Common myeloid progenitor, CD34-positive (primary cell): ENCODE measurements around the gene CDK19.
"Not testable (repeated sequence)": the region's sequence is repeated elsewhere in the genome, so short reads cannot be mapped to it uniquely, and the experiment has no call there.

ENCODE experiments used
- CTCF ChIA-PET: fragments of 350-600 bp; sonication (Branson Sonifier 250); formaldehyde crosslinking; loops from one replicate; lab custom pipeline; 2021; ENCODE audit warnings: antibody characterized with exemption; lab: Charles Lee
- POLR2A ChIA-PET: fragments of 350-600 bp; sonication (Branson Sonifier 250); formaldehyde crosslinking; loops from one replicate; lab custom pipeline; 2021; ENCODE audit warnings: antibody characterized with exemption; lab: Charles Lee
- DNase-seq, 3 donors: peaks; one replicate each; pipeline versions ENCODE4 v3.0.0 to v3.0.0-alpha.2; 2013
- H3K27ac ChIP-seq, 2 experiments: 1 replicate in 1 of 2; 2 replicates in 1 of 2; pipeline ENCODE4 v1.7.0; 2013; ENCODE audit warnings: inconsistent platforms in 2 of 2, low read length in 2 of 2, mild to moderate bottlenecking in 2 of 2, low read depth in 1 of 2, moderate library complexity in 1 of 2; ENCODE audit not compliant: severe bottlenecking in 2 of 2, insufficient read depth in 1 of 2, poor library complexity in 1 of 2
- H3K27me3 ChIP-seq, 5 experiments: replicated peaks in 2 of 5; 1 replicate in 3 of 5; 2 replicates in 2 of 5; pipeline versions ENCODE4 v1.6.1 to v1.7.0; 2013; ENCODE audit warnings: low read length in 4 of 5, mild to moderate bottlenecking in 2 of 5, moderate library complexity in 2 of 5, inconsistent platforms in 1 of 5; ENCODE audit not compliant: insufficient read depth in 5 of 5, control insufficient read depth in 4 of 5
- H3K36me3 ChIP-seq, 4 experiments: 1 replicate in 2 of 4; 2 replicates in 2 of 4; pipeline versions ENCODE4 v1.6.1 to v1.7.0; 2013; ENCODE audit warnings: low read length in 3 of 4, control low read depth in 1 of 4, mild to moderate bottlenecking in 1 of 4; ENCODE audit not compliant: control insufficient read depth in 4 of 4, insufficient read depth in 4 of 4
- H3K4me1 ChIP-seq, 4 experiments: 1 replicate in 3 of 4; 2 replicates in 1 of 4; pipeline versions ENCODE4 v1.6.1 to v1.7.1; 2013; ENCODE audit warnings: low read length in 3 of 4, mild to moderate bottlenecking in 3 of 4, control low read depth in 1 of 4, inconsistent platforms in 1 of 4, moderate library complexity in 1 of 4; ENCODE audit not compliant: control insufficient read depth in 4 of 4, insufficient read depth in 4 of 4; ENCODE audit errors: control extremely low read depth in 1 of 4
- H3K4me3 ChIP-seq, 7 experiments: 1 replicate in 4 of 7; 2 replicates in 3 of 7; pipeline versions ENCODE4 v1.5.1 to v1.7.0; 2013; ENCODE audit warnings: mild to moderate bottlenecking in 7 of 7, low read length in 6 of 7, moderate library complexity in 6 of 7, inconsistent platforms in 2 of 7, low read depth in 2 of 7, control low read depth in 1 of 7; ENCODE audit not compliant: insufficient read depth in 4 of 7, control insufficient read depth in 1 of 7; ENCODE audit errors: extremely low read depth in 1 of 7
- H3K9me3 ChIP-seq, 5 experiments: 1 replicate in 4 of 5; 2 replicates in 1 of 5; pipeline versions ENCODE4 v1.6.1 to v1.7.1; 2013; ENCODE audit warnings: low read length in 4 of 5, mild to moderate bottlenecking in 2 of 5, inconsistent platforms in 1 of 5, low read depth in 1 of 5, moderate library complexity in 1 of 5; ENCODE audit not compliant: control insufficient read depth in 4 of 5, insufficient read depth in 2 of 5; ENCODE audit errors: control extremely low read depth in 1 of 5
- WGBS: methylation state at CpG from one replicate; pipeline ENCODE4 v1.1.5; 2013; ENCODE audit not compliant: insufficient coverage; 5-methylcytosine and 5-hydroxymethylcytosine counted together

The CDK19 gene

GRCh38 chr6:110768057-110768456 lies 47.2 kb downstream of the CDK19 start:
- Histone ChIP-seq H3K36me3 (peaks cover 11 to 49% (median 12%) of the 10 kb centered on the region in 4 experiments), H3K4me3 (no peak overlapping the region), H3K9me3 (peaks cover 0 to 12% (median 5%) of the 10 kb centered on the region in 5 experiments), H3K4me1 (no peaks in the 10 kb centered on the region), H3K27ac (no peak overlapping the region), H3K27me3 (no peaks in the 10 kb centered on the region)
- POLR2A ChIA-PET = no interaction called here
- CTCF ChIA-PET = interaction anchor here (1.1 kb wide), 1 partner anchor 10 kb away, joined by 3 read pairs; no protein-coding TSS in a partner anchor
- DNase-seq = no peak
- WGBS = 100% methylated on average over 1 of the region's 1 CpG

GRCh38 chr6:110761371-110761770 lies 53.9 kb downstream of the CDK19 start:
- DNase-seq = no peak
- no peaks in the 10 kb centered on the region for H3K27me3 ChIP-seq
- 93% methylated on average over 1 of the region's 3 CpGs for WGBS
- ChIA-PET CTCF (no interaction called here), POLR2A (no interaction called here)
- H3K9me3 ChIP-seq = peaks cover 0 to 2% (median 0%) of the 10 kb centered on the region in 5 experiments
- H3K36me3 ChIP-seq = peaks cover 0 to 11% (median 4%) of the 10 kb centered on the region in 4 experiments
- H3K27ac ChIP-seq = no peak overlapping the region
- peaks cover 0 to 10% (median 1%) of the 10 kb centered on the region in 4 experiments for H3K4me1 ChIP-seq
- no peak overlapping the region for H3K4me3 ChIP-seq

DNA sequence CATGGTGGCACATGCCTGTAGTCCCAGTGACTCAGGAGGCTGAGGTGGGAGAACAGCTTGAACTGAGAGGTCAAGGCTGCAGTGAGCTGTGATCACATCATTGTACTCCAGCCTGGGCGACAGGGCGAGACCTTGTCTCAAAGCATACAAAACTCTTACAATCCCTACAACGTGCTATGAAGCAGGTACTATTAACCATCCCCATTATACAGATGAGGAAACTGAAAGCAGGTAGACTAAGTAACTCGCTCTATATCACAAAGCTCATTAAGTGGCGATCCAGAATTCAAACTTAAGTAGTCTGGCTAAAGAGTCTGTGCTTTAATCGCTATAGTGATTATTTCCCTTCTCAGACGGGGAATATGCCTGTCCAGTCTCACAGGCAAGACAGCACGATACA lies 54.7 kb downstream of the CDK19 start:
- no peak for DNase-seq
- 95% methylated on average over 8 of the region's 8 CpGs for WGBS
- H3K36me3 ChIP-seq = peaks cover 0 to 9% (median 4%) of the 10 kb centered on the region in 4 experiments
- peaks cover 0 to 2% (median 0%) of the 10 kb centered on the region in 5 experiments for H3K9me3 ChIP-seq
- no peak overlapping the region for H3K4me3 ChIP-seq
- H3K27me3 ChIP-seq = no peaks in the 10 kb centered on the region
- POLR2A ChIA-PET = no interaction called here
- CTCF ChIA-PET = no interaction called here
- H3K27ac ChIP-seq = no peak overlapping the region
- peaks cover 0 to 10% (median 1%) of the 10 kb centered on the region in 4 experiments for H3K4me1 ChIP-seq

DNA sequence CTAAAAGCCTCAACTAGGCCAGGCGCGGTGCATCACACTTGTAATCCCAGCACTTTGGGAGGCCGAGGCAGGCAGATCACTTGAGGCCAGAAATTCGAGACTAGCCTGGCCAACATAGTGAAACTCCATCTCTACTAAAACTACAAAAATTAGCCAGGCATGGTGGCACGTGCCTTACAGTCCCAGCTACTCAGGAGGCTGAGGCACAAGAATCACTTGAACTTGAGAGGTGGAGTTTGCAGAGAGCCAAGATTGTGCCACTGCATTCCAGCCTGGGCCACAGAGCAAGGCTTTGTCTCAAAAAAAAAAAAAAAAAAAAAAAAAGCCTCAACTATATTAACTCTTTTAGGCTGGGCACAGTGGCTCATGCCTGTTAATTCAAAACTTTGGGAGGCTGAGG lies 55.2 kb downstream of the CDK19 start:
- H3K4me1 ChIP-seq, H3K27me3 ChIP-seq, DNase-seq, H3K27ac ChIP-seq, H3K4me3 ChIP-seq, H3K9me3 ChIP-seq, H3K36me3 ChIP-seq, CTCF ChIA-PET: not testable (repeated sequence)
- 100% methylated on average over 2 of the region's 5 CpGs for WGBS
- POLR2A ChIA-PET = interaction anchor here (0.6 kb wide), 1 partner anchor 78 kb away, joined by 3 read pairs; no protein-coding TSS in a partner anchor

DNA sequence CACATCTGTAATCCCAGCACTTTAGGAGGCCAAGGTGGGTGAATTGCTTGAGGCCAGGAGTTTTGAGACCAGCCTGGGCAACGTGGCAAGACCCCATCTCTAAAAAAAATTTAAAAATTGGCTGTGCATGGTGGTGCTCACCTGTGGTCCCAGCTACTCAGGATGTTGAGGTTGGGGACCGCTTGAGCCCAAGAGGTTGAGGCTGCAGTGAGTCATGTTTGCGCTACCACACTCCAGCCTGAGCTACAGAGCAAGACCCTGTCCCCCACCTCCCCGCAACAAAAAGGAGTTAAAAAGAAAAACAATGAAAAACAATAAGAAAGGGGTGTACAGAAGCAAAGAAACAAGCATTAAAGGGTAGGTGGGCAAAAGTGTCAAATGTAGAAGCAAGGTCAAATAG lies 57.3 kb downstream of the CDK19 start:
- peaks cover 0 to 2% (median 0%) of the 10 kb centered on the region in 4 experiments for H3K36me3 ChIP-seq
- H3K27me3 ChIP-seq = no peaks in the 10 kb centered on the region
- H3K27ac ChIP-seq = no peak overlapping the region
- CTCF ChIA-PET = interaction anchor here (0.7 to 1.2 kb wide), 3 partner anchors 9 to 48 kb away, joined by 3 to 4 read pairs (median 3); no protein-coding TSS in a partner anchor
- 100% methylated on average over 2 of the region's 4 CpGs for WGBS
- peak in 2 of 3 donors; percentile 51 to 59 for DNase-seq
- peaks cover 0 to 10% (median 1%) of the 10 kb centered on the region in 4 experiments for H3K4me1 ChIP-seq
- POLR2A ChIA-PET = no interaction called here
- H3K9me3 ChIP-seq = no peaks in the 10 kb centered on the region
- H3K4me3 ChIP-seq = no peak overlapping the region

DNA sequence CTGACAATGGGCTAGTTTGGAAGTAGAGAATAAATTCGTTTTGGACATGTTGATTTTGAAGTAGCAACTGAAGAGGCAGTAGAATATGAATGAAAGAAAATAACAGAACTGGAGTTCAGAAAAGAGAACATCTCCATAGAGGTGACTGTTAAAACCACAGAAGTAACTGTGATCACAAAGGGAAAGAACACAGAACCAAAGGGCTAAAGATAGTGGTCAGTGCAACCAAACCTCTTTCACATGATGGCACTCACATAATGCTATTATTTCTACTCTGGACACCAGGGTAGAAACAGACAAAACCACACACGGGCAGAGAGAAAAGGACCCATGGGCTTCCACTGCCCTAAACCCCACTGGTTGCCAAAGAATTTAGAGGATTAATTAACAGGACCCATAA lies 58.5 kb downstream of the CDK19 start:
- H3K36me3 ChIP-seq = peaks cover 0 to under 1% (median 0%) of the 10 kb centered on the region in 4 experiments
- no peak overlapping the region for H3K4me3 ChIP-seq
- DNase-seq = peak in 1 of 3 donors; percentile 24
- no peak overlapping the region for H3K27ac ChIP-seq
- CTCF ChIA-PET = no interaction called here
- peaks cover 0 to 10% (median 1%) of the 10 kb centered on the region in 4 experiments for H3K4me1 ChIP-seq
- POLR2A ChIA-PET = no interaction called here
- 100% methylated on average over 1 of the region's 2 CpGs for WGBS
- H3K27me3 ChIP-seq = no peaks in the 10 kb centered on the region
- H3K9me3 ChIP-seq = no peaks in the 10 kb centered on the region

DNA sequence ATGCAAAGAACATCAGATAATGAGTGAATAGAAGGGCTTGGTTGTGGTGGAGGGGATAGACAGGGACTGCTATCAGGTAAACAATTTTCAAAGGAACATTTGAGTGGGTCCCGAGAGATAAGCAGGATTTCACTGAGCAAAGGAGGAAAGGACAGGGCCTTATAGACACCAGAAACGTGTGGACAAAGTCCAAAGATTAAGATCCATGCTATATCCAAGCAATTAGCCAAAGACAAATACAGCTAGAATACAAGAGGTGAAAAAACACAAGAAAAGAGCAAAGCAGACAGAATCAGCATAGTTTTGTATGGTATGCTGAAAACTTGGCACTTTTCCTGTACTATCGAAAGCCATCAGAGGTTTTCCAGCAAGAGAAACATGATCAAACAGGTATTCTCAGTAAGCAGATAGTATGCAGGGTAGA lies 59.8 kb downstream of the CDK19 start:
- POLR2A ChIA-PET = interaction anchor here (0.7 kb wide), 1 partner anchor 73 kb away, joined by 3 read pairs; no protein-coding TSS in a partner anchor
- CTCF ChIA-PET = no interaction called here
- DNase-seq = no peak
- H3K27me3 ChIP-seq = no peaks in the 10 kb centered on the region
- H3K4me1 ChIP-seq = peaks cover 3 to 19% (median 9%) of the 10 kb centered on the region in 4 experiments
- no peaks in the 10 kb centered on the region for H3K9me3 ChIP-seq
- H3K36me3 ChIP-seq = no peaks in the 10 kb centered on the region
- WGBS = 100% methylated on average over 2 of the region's 3 CpGs
- no peak overlapping the region for H3K4me3 ChIP-seq
- no peak overlapping the region for H3K27ac ChIP-seq
